ENCODE measurements around the gene TRIM28. TPM values are rescaled to one million over a fixed set of nuclear protein-coding genes. Genes with fewer than 3 reads are reported as not detected.

TRIM28 gene
- total and polyA plus RNA-seq, 4 donors = 47.1 to 157 (median 84.2) TPM

- TF ChIP-seq ZBTB33 (IDR thresholded peaks at IDR 0.05) = peak; percentile 53
These were observed 33.6 kb upstream of the TRIM28 start (continued) for GRCh38 chr19:58510084-58510862.

- Histone ChIP-seq H3K9me3 (ENCODE audit: control insufficient read depth in 4 of 4, low read length in 3 of 4) (no peaks in the 10 kb centered on the region), H3K9ac (ENCODE audit: low read depth in 1 of 2, low read length in 2 of 2) (peak within 1 kb of the TSS; percentile 67 to 73), H3K27me3 (ENCODE audit: control insufficient read depth in 4 of 4, insufficient read depth in 4 of 4, low read length in 3 of 4) (no peaks in the 10 kb centered on the region), H3K36me3 (ENCODE audit: control insufficient read depth in 4 of 4, insufficient read depth in 3 of 4, low read depth in 1 of 4, low read length in 3 of 4) (peaks cover 0 to 5% (median 2%) of the 10 kb centered on the region in 4 donors), H3K4me3 (ENCODE audit: low read depth in 1 of 3, low read length in 3 of 3) (peak within 1 kb of the TSS; percentile 68 to 82 (median 75)), H3K4me1 (ENCODE audit: control insufficient read depth in 4 of 4, insufficient read depth in 4 of 4, low read length in 3 of 4) (peaks cover 19 to 78% (median 54%) of the 10 kb centered on the region in 4 donors), H3K27ac (ENCODE audit: low read depth in 1 of 2, low read length in 2 of 2) (peak within 1 kb of the TSS; percentile 80 to 86)
- TF ChIP-seq CTCF (IDR thresholded peaks at IDR 0.05; ENCODE audit: low read depth, low read length, missing input control) (no peak), SP1 (IDR thresholded peaks at IDR 0.05) (peak; percentile 98), TAF1 (conservative IDR thresholded peaks at IDR 0.05) (peak; percentile 96), FOXA1 (IDR thresholded peaks at IDR 0.05) (no peak), RAD21 (IDR thresholded peaks at IDR 0.05) (peak in 1 of 2 donors; percentile 54), ZBTB33 (IDR thresholded peaks at IDR 0.05) (no peak), HNF4A (conservative IDR thresholded peaks at IDR 0.05) (peak; percentile 94 to 97), REST (IDR thresholded peaks at IDR 0.05) (peak; percentile 96), EGR1 (IDR thresholded peaks at IDR 0.05; ENCODE audit: low read depth in 2 of 2) (no peak), NR2F2 (IDR thresholded peaks at IDR 0.05) (peak; percentile 54), ATF3 (IDR thresholded peaks at IDR 0.05) (no peak), MAX (IDR thresholded peaks at IDR 0.05) (peak; percentile 57), GABPA (IDR thresholded peaks at IDR 0.05 in 1 of 2, conservative IDR thresholded peaks at IDR 0.05 in 1 of 2) (peak in 1 of 2 donors; percentile 57), HNF4G (IDR thresholded peaks at IDR 0.05) (peak; percentile 89), JUND (IDR thresholded peaks at IDR 0.05) (peak; percentile 41 to 42), RXRA (IDR thresholded peaks at IDR 0.05) (peak; percentile 83 to 93), FOXA2 (IDR thresholded peaks at IDR 0.05) (no peak), YY1 (IDR thresholded peaks at IDR 0.05) (peak; percentile 86)
- DNase-seq (ENCODE audit: low spot score) = peak; percentile 64
- 35% methylated on average over 25 of the region's 25 CpGs for WGBS
These were observed 32.3 kb upstream of the TRIM28 start, which contains the start of gene SLC27A5 for GRCh38 chr19:58511353-58512208. Gene SLC27A5, minus strand, starts transcription at chr19:58511992. Its CDS starts 37 bp downstream, at chr19:58511955.
